AG10803 (cell line): ENCODE results near the gene MELK.

Source experiments
- DNase-seq: peaks from one replicate; pipeline ENCODE4 v3.0.0; 2010; ENCODE audit warnings: low read depth
- H3K4me3 ChIP-seq: 2 replicates; pipeline ENCODE4 v1.5.1; 2011; ENCODE audit warnings: mild to moderate bottlenecking, low read length, control low read depth
- TF ChIP-seq, protein P1 (sequence below): conservative IDR thresholded peaks from 2 replicates; pipeline ENCODE4 v1.5.1; 2011; ENCODE audit warnings: mild to moderate bottlenecking, low read length, control low read depth, inconsistent platforms

MELK gene

DNA sequence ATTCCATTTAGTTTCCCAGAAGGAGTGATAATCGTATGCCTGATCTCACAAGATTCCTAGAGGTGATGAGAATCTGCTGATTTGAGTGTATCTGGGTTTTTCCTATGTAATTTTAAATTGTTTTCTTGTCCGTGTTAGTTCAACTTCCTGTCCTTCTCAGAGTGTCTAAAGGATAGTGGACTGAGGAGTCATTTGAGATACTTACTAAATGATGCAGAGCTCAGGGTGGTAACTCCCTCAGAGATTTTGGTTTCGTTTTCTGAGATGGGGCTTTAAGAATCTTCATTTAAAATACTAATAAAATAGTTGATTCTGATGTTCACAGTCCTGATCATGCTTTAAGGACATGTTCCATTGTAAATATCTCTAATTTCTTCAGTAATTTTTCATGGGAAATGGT, 30.3 kb downstream of the MELK start:
- peak overlapping the region; percentile 32 for H3K4me3 ChIP-seq
- TF ChIP-seq, protein P1, sequence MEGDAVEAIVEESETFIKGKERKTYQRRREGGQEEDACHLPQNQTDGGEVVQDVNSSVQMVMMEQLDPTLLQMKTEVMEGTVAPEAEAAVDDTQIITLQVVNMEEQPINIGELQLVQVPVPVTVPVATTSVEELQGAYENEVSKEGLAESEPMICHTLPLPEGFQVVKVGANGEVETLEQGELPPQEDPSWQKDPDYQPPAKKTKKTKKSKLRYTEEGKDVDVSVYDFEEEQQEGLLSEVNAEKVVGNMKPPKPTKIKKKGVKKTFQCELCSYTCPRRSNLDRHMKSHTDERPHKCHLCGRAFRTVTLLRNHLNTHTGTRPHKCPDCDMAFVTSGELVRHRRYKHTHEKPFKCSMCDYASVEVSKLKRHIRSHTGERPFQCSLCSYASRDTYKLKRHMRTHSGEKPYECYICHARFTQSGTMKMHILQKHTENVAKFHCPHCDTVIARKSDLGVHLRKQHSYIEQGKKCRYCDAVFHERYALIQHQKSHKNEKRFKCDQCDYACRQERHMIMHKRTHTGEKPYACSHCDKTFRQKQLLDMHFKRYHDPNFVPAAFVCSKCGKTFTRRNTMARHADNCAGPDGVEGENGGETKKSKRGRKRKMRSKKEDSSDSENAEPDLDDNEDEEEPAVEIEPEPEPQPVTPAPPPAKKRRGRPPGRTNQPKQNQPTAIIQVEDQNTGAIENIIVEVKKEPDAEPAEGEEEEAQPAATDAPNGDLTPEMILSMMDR: no peak
- peak; percentile 57 for DNase-seq

DNA sequence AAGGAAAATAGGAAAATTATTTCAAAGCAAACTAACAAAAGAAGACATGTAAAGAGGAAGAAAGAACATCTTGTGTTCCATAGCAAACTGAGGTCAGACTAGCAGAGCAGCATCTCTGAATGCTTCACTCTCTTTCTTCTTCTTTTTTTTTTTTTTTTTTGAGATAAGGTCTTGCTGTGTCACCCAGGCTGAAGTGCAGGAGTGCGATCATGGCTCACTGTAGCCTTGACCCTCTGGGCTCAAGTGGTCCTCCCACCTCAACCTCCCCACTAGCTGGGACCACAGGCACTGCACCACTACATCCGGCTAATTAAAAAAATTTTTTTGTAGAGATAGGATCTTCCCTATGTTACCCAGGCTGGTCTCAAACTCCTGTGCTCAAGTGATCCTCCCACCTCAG, 36.6 kb downstream of the MELK start:
- no peak for DNase-seq
- TF ChIP-seq, protein P1: no peak
- no peak overlapping the region for H3K4me3 ChIP-seq

- TF ChIP-seq, protein P1: no peak
- DNase-seq: no peak
- no peak overlapping the region for H3K4me3 ChIP-seq
Measured at GRCh38 chr9:36622121-36622520, 49.4 kb downstream of the MELK start.

GRCh38 chr9:36623280-36623679, 50.6 kb downstream of the MELK start:
- peak; percentile 28 for DNase-seq
- no peak overlapping the region for H3K4me3 ChIP-seq
- TF ChIP-seq, protein P1: no peak

DNA sequence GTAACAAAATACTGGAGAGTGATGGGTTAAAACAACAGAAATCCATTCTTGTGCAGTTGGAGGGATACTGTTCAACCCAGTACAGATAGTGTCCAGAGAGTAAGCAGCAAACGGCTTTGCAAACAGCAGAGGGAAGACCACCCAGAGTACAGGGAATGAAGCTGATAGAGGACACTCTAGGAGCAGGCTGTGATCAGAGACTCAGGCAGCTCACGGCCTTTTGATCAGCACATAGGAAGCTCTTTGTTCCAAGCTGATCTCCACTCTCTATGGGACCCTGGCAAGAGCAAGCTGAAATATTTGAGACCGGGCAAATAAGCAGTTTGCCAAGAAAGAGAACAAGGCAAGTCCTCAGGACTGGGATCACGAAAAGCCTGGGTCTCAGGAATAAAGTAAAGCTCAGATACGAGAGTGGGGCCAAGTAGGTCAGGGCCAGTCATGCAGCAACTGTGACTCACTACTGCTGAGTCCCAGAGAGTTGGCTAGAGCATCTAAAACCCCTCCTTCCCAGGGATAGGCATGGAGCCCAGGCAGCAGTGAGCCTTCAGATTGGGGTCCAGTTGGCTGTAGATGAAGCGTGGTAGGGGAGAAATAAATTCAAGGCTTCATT, 52.4 kb downstream of the MELK start:
- TF ChIP-seq, protein P1: no peak
- peak; percentile 74 for DNase-seq
- H3K4me3 ChIP-seq: peak overlapping the region; percentile 13

DNA sequence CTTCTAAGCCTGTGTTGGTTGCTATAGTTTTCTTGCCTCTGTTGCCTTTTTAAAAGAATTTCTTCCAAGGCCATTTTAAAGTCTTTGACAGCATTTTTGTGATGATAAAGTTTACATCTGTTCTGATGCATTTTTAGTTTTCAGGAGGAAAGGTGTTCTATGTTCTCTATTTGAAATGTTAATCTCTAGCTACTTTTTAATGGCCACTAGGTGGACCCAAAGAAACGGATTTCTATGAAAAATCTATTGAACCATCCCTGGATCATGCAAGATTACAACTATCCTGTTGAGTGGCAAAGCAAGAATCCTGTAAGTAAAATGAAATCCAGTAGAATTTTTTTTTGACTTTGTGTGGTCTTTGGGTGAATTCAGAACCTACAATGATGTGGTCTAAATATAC, 60.2 kb downstream of the MELK start:
- TF ChIP-seq, protein P1: peak; percentile 68
- peak; percentile 47 for DNase-seq
- H3K4me3 ChIP-seq: no peak overlapping the region

DNA sequence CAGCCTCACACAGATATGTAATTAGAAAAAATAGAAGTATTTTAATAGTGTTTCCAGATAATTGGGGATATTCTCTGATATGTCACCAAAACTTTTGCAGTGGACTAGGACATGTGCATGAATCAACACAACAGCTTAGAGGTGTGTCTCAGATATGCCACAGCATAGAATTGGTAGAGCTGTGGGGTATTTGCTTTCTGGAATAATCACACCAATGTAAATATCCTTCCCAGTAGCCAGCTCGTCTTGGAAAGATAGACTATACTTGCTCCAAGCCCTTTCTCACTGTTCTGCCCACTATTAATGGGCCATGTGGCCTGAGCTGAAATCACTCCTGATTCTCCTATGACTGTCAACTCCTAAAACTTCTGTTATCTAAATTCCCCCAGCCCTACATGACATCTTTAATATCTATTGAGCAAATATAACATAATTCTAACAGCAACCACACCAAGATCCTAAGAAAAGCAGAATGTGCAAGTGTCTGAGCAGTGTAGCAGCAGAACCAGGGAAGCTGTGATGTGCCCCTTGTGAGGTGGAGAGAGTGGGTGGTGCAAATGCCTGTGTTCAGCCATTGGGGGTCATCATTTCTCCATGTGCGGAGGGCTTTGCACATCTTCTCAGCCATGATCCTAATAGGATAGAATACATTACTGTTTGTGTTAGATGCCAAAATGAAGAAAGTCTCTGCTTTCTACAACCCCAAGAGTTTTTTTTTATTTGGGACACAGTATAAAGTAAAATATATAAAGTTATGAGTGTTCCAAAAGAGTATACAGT, 65.0 kb downstream of the MELK start:
- TF ChIP-seq, protein P1: no peak
- no peak for DNase-seq
- H3K4me3 ChIP-seq: no peak overlapping the region
